ENCODE measurements around the gene TMEM255A.

TMEM255A gene

GRCh38 chrX:120269373-120270035 lies 41.8 kb downstream of the TMEM255A start:
- no peak for DNase-seq (ENCODE audit: low read depth in 2 of 2)

DNA sequence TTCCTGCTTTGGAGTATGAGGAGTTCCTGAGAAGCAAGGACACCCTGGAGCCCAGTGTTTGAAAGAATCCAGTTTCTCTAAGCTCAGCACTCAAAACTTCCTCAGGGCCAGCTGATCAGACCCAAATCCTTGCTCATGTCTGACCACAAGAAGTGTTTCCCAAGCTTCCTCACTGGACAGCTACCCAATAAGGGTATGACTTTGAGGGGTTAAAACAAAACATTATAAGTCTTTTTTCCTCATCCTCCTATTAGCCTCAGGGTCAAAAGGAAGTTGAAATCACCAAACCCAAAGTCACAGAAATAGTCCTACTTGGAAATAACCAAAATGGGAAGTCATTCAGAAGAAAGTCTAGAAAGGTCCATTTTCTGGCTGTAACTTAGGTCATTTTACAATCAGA lies 46.9 kb downstream of the TMEM255A start:
- no peak for DNase-seq (ENCODE audit: low read depth in 2 of 2)

GRCh38 chrX:120262859-120263708 lies 48.2 kb downstream of the TMEM255A start:
- no peak for DNase-seq (ENCODE audit: low read depth in 2 of 2)

- no peak for DNase-seq (ENCODE audit: low read depth in 2 of 2)
Observed at GRCh38 chrX:120260369-120260768, 50.9 kb downstream of the TMEM255A start.

DNA sequence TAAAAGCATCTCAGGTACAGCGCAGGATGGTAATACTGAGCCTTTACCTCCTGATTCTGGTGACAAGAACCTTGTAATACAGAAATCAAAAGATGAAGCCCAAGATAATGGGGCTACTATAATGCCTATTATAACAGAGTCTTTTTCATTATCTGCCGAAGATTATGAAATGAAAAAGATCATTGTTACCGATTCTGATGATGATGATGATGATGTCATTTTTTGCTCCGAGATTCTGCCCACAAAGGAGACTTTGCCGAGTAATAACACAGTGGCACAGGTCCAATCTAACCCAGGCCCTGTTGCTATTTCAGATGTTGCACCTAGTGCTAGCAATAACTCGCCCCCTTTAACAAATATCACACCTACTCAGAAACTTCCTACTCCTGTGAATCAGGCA lies 57.5 kb downstream of the TMEM255A start:
- DNase-seq (ENCODE audit: low read depth in 2 of 2) = no peak

GRCh38 chrX:120251471-120252011 lies 59.7 kb downstream of the TMEM255A start:
- DNase-seq (ENCODE audit: low read depth in 2 of 2) = no peak

GRCh38 chrX:120250522-120251271 lies 60.6 kb downstream of the TMEM255A start, which contains the start of gene ZBTB33:
Gene ZBTB33 (plus strand): TSS chrX:120250812. CDS start chrX:120253416, 2,604 bp downstream.
- peak; percentile 60 to 67 for DNase-seq (ENCODE audit: low read depth in 2 of 2)

- DNase-seq (ENCODE audit: low read depth in 2 of 2) = peak in 1 of 2 donors; percentile 19
Observed at GRCh38 chrX:120244735-120245498, 66.3 kb downstream of the TMEM255A start.

DNA sequence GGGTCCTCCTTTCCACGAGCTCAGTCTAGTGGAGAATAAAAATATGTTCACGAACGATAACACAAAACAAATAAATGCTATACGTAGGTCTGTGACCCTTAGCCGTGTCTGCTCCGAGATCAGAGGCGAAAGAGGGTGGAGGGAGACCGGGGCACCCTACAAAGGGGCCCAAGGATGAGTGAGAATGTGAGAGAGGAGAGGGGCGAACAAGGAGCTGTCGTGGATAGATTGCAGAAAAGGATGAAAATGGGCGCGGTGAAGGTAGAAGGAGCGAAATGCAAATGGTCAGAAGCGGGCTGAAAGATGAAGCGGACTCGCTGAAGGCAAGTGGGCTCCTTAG lies 66.9 kb downstream of the TMEM255A start:
- no peak for DNase-seq (ENCODE audit: low read depth in 2 of 2)

- DNase-seq (ENCODE audit: low read depth in 2 of 2) = no peak
Observed at GRCh38 chrX:120242813-120243212, 68.4 kb downstream of the TMEM255A start.

DNA sequence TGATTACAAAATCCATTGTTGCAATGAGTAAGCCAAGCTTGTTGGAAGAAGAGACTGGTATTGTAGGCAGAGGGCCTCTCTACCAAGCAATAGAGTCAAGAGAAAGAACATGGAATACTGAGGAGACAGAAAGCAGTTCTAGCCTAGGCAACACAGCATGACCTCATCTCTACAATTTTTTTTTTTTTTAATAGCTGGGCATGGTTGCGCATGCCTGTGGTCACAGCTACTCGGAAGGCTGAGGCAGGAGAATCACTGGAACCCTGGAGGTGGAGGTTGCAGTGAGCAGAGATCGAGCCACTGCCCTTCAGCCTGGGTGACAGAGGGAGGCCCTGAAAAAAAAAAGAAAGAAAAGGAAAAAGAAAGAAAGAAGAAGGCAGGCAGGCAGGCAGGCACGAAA lies 72.3 kb downstream of the TMEM255A start:
- DNase-seq (ENCODE audit: low read depth in 2 of 2) = no peak

- DNase-seq (ENCODE audit: low read depth in 2 of 2) = no peak
Observed at GRCh38 chrX:120236687-120237479, 74.4 kb downstream of the TMEM255A start.

DNA sequence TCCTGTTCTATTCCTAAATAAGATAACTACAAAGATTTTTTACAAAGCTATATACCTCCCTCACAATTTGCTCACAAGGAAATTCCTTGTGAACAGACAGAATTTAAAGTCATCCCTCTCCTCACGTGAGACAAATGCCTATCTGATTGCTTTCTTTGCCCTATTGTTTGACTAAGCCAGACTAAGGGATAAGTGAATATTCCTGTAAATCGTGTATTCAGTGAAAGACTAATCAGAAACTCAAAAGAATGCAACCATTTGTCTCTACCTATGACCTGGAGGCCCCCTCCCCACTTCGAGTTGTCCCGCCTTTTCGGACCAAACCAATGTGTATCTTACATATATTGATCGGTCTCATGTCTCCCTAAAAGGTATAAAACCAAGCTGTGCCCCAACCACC lies 76.0 kb downstream of the TMEM255A start:
- no peak for DNase-seq (ENCODE audit: low read depth in 2 of 2)

DNA sequence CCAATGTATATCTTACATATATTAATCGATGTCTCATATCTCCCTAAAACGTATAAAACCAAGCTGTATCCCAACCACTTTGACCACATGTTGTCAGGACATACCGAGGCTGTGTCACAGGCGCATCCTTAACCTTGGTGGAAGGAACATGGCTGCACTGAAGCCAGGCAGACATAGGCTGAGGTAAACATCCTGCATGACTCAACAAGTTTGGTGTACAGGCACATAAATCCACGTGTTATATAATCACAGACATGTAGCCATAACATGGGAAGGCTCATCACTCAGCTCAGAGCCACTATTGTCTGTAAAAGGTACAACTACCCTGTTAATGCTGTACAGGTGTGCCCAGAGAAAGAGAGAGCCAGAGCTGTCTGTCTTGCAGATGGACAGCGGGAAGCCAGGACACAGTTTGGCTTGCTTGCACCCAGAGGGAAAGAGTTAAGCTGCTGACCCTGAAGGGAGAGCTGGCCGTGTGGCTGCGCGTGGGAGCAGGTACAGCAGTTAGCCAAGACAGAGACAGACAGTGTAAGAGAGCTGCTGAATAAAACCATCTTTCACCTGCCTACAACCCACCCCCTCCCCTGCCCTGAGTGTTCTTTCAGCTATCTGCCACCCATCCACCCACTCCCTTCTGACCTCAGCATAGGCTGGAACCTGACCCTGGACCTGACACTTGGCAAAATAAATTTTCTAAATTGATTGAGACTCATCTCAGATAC lies 82.9 kb downstream of the TMEM255A start:
- no peak for DNase-seq (ENCODE audit: low read depth in 2 of 2)

DNA sequence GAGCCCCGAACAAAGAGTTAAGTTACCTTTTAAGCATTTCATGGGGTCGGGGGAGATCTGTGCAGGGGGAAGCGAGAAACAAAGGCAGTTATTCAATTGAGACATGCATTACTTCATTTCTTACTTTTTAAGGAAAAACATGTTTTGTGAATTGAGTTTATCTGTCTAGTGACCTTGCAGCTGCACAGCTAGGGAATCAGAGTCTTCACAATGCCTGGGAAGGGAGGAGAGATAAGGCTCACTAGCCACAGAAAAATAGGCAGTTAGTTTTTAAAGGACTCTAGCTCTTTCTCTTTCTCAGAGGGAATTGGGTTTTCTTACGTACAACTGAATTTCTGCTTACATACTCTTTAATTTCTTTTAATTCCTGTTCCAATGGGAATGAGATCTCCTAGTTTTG lies 86.9 kb downstream of the TMEM255A start:
- no peak for DNase-seq (ENCODE audit: low read depth in 2 of 2)

GRCh38 chrX:120223374-120223773 lies 87.9 kb downstream of the TMEM255A start:
- DNase-seq (ENCODE audit: low read depth in 2 of 2) = no peak

- DNase-seq (ENCODE audit: low read depth in 2 of 2) = peak; percentile 25 to 26
Observed at GRCh38 chrX:120213438-120214265, 97.6 kb downstream of the TMEM255A start.
